ENCODE data around the gene SMU1. TPM values are rescaled to one million over a fixed set of nuclear protein-coding genes. Genes with fewer than 3 reads are reported as not detected.

The SMU1 gene
- total RNA-seq, 4 donors from 2014 or later, result 19.8 to 24.2 (median 22.1) TPM

GRCh38 chr9:33106372-33106771, 29.9 kb upstream of the SMU1 start:
- H3K4me1 ChIP-seq, result peaks cover 39 to 56% of the 10 kb centered on the region in 2 donors
- intact Hi-C loops (cut with DNase I), result no loop called here
- no peak for TF ChIP-seq CTCF (IDR thresholded peaks at IDR 0.05)
- TF ChIP-seq POLR2A (IDR thresholded peaks at IDR 0.05), result no peak
- H3K4me3 ChIP-seq (replicated peaks in 1 of 3), result no peak overlapping the region
- H3K36me3 ChIP-seq, result peaks cover 0 to 1% of the 10 kb centered on the region in 2 donors
- H3K27me3 ChIP-seq, result no peaks in the 10 kb centered on the region
- WGBS, 2 donors, result 65 to 72% methylated on average over 4 of the region's 4 CpGs
- DNase-seq, result no peak
- H3K27ac ChIP-seq, result peak overlapping the region in 2 of 3 donors; percentile 61 to 81
- no peaks in the 10 kb centered on the region for H3K9me3 ChIP-seq

- TF ChIP-seq POLR2A (IDR thresholded peaks at IDR 0.05) (no peak), CTCF (IDR thresholded peaks at IDR 0.05) (no peak)
- H3K9me3 ChIP-seq, result no peaks in the 10 kb centered on the region
- no peaks in the 10 kb centered on the region for H3K36me3 ChIP-seq
- intact Hi-C loops (cut with DNase I), result no loop called here
- no peak overlapping the region for H3K4me3 ChIP-seq (replicated peaks in 1 of 3)
- no peaks in the 10 kb centered on the region for H3K27me3 ChIP-seq
- H3K27ac ChIP-seq, result peak overlapping the region in 2 of 3 donors; percentile 61 to 81
- WGBS, 2 donors, result 79 to 88% methylated on average over 1 of the region's 1 CpG
- peaks cover 43 to 60% of the 10 kb centered on the region in 2 donors for H3K4me1 ChIP-seq
- DNase-seq, result no peak
These were observed 29.5 kb upstream of the SMU1 start for GRCh38 chr9:33105959-33106358.

- DNase-seq, result no peak
- Histone ChIP-seq H3K36me3 (no peaks in the 10 kb centered on the region), H3K4me1 (peaks cover 44 to 60% of the 10 kb centered on the region in 2 donors), H3K4me3 (replicated peaks in 1 of 3) (no peak overlapping the region), H3K27me3 (no peaks in the 10 kb centered on the region), H3K27ac (no peak overlapping the region), H3K9me3 (no peaks in the 10 kb centered on the region)
- 87 to 88% methylated on average over 5 of the region's 5 CpGs for WGBS, 2 donors
- intact Hi-C loops (cut with DNase I), result no loop called here
- no peak for TF ChIP-seq CTCF (IDR thresholded peaks at IDR 0.05)
- TF ChIP-seq POLR2A (IDR thresholded peaks at IDR 0.05), result no peak
These were observed 29.0 kb upstream of the SMU1 start for GRCh38 chr9:33105504-33105903.

- Histone ChIP-seq H3K27ac (peak overlapping the region in 2 of 3 donors; percentile 62 to 68), H3K9me3 (no peaks in the 10 kb centered on the region), H3K27me3 (no peaks in the 10 kb centered on the region), H3K36me3 (no peaks in the 10 kb centered on the region), H3K4me3 (replicated peaks in 1 of 3) (no peak overlapping the region), H3K4me1 (peaks cover 44 to 55% of the 10 kb centered on the region in 2 donors)
- no peak for DNase-seq
- WGBS, 2 donors, result 81 to 98% methylated on average over 7 of the region's 7 CpGs
- intact Hi-C loops (cut with DNase I), result no loop called here
- no peak for TF ChIP-seq CTCF (IDR thresholded peaks at IDR 0.05)
- no peak for TF ChIP-seq POLR2A (IDR thresholded peaks at IDR 0.05)
These were observed 27.9 kb upstream of the SMU1 start for GRCh38 chr9:33104401-33104800.

- WGBS, 2 donors, result 70 to 83% methylated on average over 8 of the region's 8 CpGs
- Histone ChIP-seq H3K27ac (peak overlapping the region; percentile 62 to 68 (median 63)), H3K4me3 (replicated peaks in 1 of 3) (no peak overlapping the region), H3K27me3 (no peaks in the 10 kb centered on the region), H3K9me3 (no peaks in the 10 kb centered on the region), H3K4me1 (peaks cover 44 to 55% of the 10 kb centered on the region in 2 donors), H3K36me3 (no peaks in the 10 kb centered on the region)
- no peak for TF ChIP-seq POLR2A (IDR thresholded peaks at IDR 0.05)
- TF ChIP-seq CTCF (IDR thresholded peaks at IDR 0.05), result no peak
- intact Hi-C loops (cut with DNase I), result no loop called here
- DNase-seq, result no peak
These were observed 27.2 kb upstream of the SMU1 start for GRCh38 chr9:33103501-33104281.
